ENCODE data around the gene ITPK1.

ITPK1 gene

GRCh38 chr14:93045965-93046704 is 69.6 kb downstream of the ITPK1 start:
- FAIRE-seq (no peak), DNase-seq (ENCODE audit: insufficient read length, low spot score) (no peak)

- DNase-seq (ENCODE audit: insufficient read length, low spot score) (no peak), FAIRE-seq (no peak)
These were observed 70.5 kb downstream of the ITPK1 start for GRCh38 chr14:93045211-93045674.

- DNase-seq (ENCODE audit: insufficient read length, low spot score) (peak; percentile 28), FAIRE-seq (peak; percentile 68)
These were observed 71.2 kb downstream of the ITPK1 start for GRCh38 chr14:93044556-93044955.

GRCh38 chr14:93044121-93044520 is 71.6 kb downstream of the ITPK1 start:
- FAIRE-seq: no peak
- no peak for DNase-seq (ENCODE audit: insufficient read length, low spot score)

- no peak for DNase-seq (ENCODE audit: insufficient read length, low spot score)
- peak; percentile 40 for FAIRE-seq
These were observed 72.5 kb downstream of the ITPK1 start for GRCh38 chr14:93042968-93043940.

- no peak for FAIRE-seq
- no peak for DNase-seq (ENCODE audit: insufficient read length, low spot score)
These were observed 73.9 kb downstream of the ITPK1 start for GRCh38 chr14:93041830-93042229.

GRCh38 chr14:93040982-93041381 is 74.7 kb downstream of the ITPK1 start:
- no peak for FAIRE-seq
- DNase-seq (ENCODE audit: insufficient read length, low spot score): no peak

- FAIRE-seq (no peak), DNase-seq (ENCODE audit: insufficient read length, low spot score) (no peak)
These were observed 75.3 kb downstream of the ITPK1 start for GRCh38 chr14:93040443-93040842.

- FAIRE-seq (peak; percentile 8), DNase-seq (ENCODE audit: insufficient read length, low spot score) (no peak)
These were observed 75.9 kb downstream of the ITPK1 start for GRCh38 chr14:93039649-93040315.

- DNase-seq (ENCODE audit: insufficient read length, low spot score) (no peak), FAIRE-seq (no peak)
These were observed 78.4 kb downstream of the ITPK1 start for GRCh38 chr14:93037351-93037750.

- DNase-seq (ENCODE audit: insufficient read length, low spot score) (no peak), FAIRE-seq (no peak)
These were observed 78.9 kb downstream of the ITPK1 start for GRCh38 chr14:93036652-93037345.

- FAIRE-seq (no peak), DNase-seq (ENCODE audit: insufficient read length, low spot score) (no peak)
These were observed 79.6 kb downstream of the ITPK1 start for GRCh38 chr14:93035917-93036651.

- no peak for DNase-seq (ENCODE audit: insufficient read length, low spot score)
- no peak for FAIRE-seq
These were observed 80.2 kb downstream of the ITPK1 start for GRCh38 chr14:93035585-93035916.

- no peak for FAIRE-seq
These were observed 81.1 kb downstream of the ITPK1 start for GRCh38 chr14:93034671-93034994.

GRCh38 chr14:93033983-93034670 is 81.6 kb downstream of the ITPK1 start:
- DNase-seq (ENCODE audit: insufficient read length, low spot score) (peak; percentile 85), FAIRE-seq (peak; percentile 44)

More at GRCh38 chr14:93034671-93034994, 81.1 kb downstream of the ITPK1 start:
- no peak for DNase-seq (ENCODE audit: insufficient read length, low spot score)

- no peak for DNase-seq (ENCODE audit: insufficient read length, low spot score)
- FAIRE-seq: no peak
These were observed 82.4 kb downstream of the ITPK1 start for GRCh38 chr14:93033084-93033982.

- FAIRE-seq (no peak), DNase-seq (ENCODE audit: insufficient read length, low spot score) (no peak)
These were observed 83.2 kb downstream of the ITPK1 start for GRCh38 chr14:93032421-93032936.

All from GM19239 (cell line).